HG02610 (cell line): ENCODE results near the gene MYRIP.
"Not testable (repeated sequence)": the region's sequence is repeated elsewhere in the genome, so short reads cannot be mapped to it uniquely, and the experiment has no call there.

Experiments
- ATAC-seq: cut with Tn5 transposase; IDR thresholded peaks from one replicate; pipeline ENCODE4 v1.9.1; 2021; ENCODE audit warnings: mild to moderate bottlenecking, moderate library complexity; ENCODE audit not compliant: unreplicated experiment

Gene MYRIP

DNA sequence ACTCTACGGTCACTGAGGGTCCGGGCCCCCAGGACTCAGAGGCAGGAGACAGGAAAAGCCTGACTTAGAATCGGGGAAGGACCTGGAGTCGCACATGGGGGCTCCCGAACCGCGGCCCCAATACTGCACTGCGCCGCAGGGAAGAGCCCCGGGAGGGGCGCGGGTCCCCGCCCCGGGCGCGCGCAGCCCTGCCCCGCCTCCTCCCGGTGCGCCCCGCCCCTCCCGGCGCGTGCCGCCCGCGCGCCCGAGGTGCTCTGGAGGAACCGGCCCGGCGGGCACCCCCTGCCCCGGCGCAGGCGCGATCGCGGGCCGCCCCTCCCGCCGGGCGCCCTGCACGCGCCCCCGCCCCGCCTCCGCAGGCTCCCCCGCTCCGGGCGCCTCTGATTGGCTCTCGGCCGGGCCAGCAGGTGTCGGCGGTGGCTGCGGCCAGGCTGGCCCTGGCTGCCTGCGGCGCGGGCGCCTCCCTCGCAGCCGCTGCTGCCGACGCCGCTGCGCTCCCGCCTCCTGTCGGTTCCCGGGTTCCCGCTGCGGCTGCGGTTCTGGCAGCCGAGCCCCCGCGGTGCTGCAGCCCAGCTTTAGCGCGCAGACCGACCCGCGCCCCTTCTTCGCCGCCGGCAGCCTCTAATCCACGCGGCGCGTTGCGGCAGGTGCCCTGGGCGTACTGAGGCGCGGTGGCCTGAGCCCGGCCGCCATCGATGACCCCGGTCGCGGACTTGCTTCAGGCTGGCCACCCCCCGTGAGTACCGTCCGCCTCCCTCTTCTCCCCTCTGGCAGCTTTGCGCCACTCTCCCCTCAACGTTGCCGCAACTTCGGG lies at the start of gene MYRIP:
Gene MYRIP, plus strand, starts transcription at position 429 of the 814 bp plus-strand sequence. CDS start 91,208 bp downstream, outside the sequence.
- ATAC-seq = peak; percentile 51

DNA sequence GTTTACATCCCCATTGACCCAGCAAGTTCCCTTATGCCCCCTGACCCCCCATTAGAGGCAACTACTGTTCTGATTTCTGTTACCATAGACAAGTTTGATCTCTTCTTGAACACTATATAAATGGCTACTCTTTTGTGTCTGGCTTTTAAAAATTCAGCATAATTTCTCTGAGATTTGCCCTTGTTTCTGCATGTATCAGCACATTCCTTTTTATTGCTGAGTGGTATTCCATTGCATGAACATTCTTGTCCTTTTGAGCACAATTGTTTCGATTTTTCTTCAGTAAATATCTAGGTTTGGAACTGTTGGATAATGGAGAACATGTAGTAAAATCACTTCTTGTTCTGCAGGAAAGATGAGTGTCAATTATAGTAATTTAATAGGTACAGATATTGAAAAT lies 49.1 kb upstream of the MYRIP start:
- ATAC-seq = no peak

DNA sequence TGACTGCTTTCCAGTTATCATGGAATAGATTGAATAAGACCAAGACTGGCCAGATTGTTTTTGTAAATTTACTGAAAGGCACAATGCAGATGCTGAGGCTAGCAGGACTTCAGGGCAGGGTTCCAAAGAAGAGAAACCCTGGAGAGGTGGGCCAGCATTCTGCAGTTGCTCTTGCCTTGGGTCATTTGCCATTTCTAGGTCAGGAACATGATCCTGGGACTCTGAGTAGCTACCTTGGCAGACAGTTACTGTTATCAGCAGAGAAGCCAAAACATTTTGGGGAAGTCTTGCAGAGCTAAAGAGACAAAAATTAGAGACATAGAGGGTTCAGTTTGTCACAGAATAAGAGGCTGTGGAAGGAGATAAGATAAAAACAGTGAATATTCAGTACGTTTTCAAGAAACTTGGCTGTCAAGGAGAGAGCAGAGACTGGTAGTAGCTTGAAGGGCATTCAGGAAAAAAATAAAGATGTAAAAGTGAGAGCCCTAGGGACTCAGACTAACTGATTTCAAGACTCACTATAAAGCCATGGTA lies 46.8 kb upstream of the MYRIP start:
- no peak for ATAC-seq

DNA sequence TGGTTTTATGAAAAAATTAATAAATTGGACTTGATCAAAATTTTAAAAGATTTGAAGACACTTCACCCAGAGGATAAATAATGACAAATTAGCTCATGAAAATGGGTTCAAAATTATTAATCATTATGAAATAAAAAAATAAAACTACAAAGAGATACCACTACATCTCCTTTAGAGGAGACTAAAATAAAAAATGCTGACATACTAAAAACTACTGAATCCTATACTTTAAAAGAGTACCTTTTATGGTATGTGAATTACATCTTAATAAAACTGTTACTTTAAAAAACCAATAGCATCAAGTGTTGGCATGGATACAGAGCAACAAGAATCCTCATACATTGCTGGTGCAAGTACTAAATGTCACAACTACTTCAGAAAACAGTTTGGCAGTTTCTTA lies 46.0 kb upstream of the MYRIP start:
- no peak for ATAC-seq

DNA sequence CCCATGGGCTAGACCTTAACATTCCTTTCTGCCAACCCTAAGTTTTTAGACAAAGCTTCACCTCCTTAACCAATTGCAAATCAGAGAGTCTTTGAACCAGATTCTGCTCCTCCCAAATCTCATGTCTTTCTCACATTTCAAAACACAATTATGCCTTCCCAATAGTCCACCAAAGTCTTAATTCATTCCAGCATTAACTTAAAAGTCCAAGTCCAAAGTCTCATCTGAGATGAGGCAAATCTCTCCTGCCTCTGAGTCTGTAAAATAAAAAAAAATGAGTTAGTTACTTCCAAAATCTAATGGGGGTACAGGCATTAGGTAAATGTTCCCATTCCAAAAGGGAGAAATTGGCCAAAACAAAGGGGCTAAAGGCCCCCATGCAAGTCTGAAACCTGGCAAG lies 43.8 kb upstream of the MYRIP start:
- no peak for ATAC-seq

DNA sequence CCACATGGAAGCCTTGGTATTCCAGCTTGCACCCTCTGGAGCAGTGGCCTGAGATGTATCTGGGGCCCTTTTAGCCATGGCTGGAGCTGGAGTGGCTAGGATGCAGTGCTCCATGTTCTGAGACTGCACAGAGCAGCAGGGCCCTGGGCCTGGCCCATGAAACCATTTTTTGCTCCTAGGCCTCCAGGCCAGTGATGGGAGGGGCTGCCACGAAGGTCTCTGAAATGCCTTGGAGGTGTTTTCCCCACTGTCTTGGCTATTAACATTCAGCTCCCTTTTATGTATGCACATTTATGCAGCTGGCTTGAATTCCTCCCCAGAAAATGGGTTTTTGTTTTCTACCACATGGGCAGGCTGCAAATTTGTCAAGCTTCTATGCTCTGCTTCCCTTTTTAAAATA lies 43.0 kb upstream of the MYRIP start:
- ATAC-seq = no peak

DNA sequence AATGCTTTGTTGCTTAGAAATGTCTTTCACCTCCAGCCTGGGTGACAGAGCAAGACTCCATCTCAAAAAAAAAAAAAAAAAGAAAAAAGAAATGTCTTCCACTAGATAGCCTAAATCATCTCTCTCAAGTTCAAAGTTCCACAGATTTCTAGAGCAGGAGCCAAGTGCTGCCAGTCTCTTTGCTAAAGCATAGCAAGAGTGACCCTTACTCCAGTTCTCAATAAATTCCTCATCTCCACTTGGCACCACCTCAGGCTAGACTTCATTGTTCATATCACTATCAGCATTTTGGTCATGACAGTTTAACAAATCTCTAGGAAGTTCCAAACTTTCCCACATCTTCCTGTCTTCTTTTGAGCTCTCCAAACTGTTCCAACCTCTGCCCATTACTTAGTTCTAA lies 42.5 kb upstream of the MYRIP start:
- not testable (repeated sequence) for ATAC-seq

DNA sequence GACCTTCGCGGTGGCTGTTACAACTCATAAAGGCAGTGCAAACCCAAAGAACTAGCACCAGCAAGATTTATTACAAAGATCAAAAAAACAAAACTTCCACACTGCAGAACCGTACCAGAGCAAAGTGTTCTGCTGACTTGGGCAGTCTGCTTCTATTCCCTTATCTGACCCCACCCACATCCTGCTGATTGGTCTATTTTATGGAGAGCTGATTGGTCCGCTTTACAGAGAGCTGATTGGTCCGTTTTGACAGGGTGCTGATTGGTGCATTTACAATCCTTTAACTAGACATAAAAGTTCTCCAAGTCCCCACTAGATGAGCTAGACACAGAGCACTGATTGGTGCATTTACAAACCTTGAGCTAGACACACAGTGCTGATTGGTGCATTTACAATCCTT lies 31.2 kb upstream of the MYRIP start:
- ATAC-seq = not testable (repeated sequence)

DNA sequence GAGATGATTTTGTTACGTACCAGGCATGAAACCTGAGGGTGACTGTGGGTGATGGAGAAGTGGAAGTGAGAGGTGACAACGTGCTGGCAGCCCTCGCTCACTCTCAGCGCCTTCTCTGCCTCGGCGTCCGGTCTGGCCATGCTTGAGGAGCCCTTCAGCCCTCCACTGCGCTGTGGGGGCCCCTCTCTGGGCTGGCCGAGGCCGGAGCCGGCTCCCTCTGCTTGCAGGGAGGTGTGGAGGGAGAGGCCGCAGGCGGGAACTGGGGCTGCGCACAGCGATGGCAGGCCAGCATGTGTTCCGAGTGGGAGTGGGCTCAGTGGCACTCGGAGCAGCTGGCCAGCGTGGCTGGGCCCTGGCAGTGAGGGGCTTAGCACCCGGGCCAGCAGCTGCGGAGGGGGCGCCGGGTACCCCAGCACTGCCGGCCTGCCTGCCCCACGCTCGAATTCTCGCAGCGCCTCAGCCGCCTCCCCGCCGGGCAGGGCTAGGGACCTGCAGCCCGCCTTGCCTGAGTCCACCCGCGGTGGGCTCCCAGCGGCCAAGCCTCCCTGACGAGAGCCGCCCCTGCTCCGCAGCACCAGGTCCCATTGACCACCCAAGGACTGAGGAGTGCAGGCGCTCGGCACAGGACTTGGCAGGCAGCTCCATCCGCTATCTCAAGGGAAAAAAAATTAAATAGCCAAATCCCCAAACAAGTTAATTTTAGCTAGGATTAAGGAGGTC lies 29.7 kb upstream of the MYRIP start:
- no peak for ATAC-seq

DNA sequence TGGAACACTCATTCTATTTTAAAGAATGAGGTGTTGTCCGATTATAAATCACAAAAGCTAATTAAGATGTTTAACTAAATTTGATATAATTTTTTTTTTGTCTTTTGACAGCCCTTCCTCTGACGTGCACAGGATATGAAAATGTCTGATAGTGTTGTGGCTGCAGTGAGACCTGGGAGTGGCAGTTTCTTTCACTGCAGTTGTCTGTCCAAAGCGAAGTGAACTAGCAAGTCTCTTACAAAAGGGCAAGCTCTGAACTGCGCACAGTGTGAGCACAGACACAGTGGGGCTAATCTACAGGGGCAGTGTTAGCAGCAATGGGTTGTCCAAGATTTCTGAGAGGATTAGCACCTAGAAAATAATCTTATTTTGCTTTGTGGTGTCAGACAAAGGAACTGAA lies 29.1 kb upstream of the MYRIP start:
- ATAC-seq = no peak

DNA sequence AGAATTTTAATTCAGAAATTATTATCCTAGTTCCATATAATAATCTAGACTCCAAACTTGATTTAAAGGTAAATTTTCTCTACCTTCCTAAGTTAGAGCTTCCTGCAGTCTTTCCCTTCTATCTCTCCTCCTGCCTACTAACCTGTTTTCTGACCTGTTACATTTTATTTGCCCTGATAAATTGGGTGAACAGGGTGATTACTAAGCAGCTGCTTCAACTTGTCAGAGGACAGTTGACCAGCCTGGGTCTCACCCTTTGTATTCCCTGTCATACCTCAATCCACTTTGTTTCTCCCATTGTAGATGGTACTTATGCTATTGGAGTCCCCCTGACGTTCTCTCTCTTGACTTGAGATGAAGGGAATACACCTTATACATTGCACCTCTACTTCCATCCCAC lies 28.4 kb upstream of the MYRIP start:
- ATAC-seq = no peak

DNA sequence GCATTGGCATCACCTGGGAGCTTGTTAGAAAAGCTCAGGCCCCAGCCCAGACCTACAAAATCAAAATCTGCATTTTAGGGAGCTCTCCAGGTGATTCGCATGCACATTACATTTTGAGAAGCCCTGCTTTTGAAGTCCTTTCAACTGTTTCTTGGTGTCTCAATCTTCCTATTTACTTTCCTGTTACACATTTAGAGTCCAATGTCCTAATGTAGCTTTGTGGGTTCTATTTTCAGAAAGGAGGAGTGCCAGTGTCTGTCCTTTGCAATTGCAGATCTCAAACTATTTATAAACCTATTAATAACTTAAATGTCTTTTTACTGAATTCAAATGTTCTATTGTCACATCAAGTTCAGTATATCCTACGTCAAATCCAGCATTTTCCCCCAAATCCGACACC lies 27.8 kb upstream of the MYRIP start:
- no peak for ATAC-seq

DNA sequence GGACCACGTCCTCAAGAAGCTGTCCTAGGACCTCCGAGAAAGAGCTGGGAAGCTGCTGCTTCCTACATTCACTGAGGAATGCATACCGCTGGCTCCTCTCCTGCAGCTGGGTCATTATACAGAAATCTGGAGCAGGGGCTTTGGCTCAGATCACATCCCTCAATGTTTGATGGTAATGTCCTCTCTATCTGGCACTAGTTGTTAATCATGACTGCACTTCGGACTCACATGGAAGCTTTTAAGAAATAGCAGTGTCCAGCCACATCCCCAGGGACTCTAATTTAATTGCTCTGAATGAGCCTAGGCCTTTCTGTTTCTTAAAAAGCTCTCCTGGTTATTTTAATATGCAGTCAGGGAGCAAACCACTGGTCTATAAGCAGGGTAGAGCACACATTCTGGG lies 25.7 kb upstream of the MYRIP start:
- no peak for ATAC-seq

DNA sequence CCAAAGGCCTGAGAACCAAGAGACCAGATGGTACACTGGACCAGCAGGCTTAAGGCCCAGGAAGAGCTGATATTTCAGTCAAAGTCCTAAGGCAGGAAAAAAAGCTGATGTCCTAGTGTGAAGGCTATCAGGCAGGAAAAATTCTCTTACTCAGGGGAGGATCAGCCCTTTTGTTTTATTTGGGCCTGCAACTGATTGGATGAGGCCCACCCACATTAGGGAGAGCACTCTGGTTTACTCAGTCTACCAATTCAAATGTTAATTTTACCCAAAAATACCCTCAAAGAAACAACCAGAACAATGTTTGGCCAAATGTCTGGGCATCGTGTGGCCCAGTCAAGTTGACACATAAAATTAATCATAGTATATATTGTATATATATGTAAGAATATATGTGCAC lies 24.5 kb upstream of the MYRIP start:
- no peak for ATAC-seq

DNA sequence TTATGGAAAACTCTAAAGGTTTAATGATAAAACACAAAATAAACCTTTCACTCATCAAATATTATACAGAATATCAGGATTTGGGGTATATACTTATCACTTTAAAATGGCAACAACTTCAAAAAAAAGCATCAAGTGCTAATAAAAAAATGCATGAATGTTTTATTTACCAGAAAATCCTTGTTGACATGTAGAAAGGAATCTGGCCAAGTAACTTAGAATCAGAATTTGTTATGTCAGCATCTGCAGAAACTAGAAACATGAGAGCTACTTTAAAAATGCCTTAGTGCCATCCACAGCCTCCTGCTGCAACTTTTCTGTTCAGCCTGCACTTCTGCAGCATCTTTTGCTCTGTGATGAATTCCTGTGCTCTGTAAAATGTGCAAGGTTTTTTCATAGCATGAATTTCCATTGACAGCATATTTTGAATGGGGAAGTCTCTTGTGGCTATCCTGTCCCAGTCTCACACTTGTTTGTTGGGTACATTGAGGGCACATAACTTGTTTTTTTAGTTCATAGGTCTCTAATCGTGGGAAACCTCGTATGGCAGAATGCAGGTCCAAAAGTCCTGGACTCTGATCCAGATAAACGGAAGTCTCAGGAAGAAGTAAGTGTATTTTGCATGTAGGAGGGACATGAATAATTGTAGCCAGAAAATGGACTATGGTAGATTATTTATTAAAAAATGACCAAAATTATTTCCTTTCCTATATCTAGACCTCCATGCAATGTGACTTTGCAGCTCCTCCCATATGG lies 21.1 kb upstream of the MYRIP start:
- ATAC-seq = no peak

DNA sequence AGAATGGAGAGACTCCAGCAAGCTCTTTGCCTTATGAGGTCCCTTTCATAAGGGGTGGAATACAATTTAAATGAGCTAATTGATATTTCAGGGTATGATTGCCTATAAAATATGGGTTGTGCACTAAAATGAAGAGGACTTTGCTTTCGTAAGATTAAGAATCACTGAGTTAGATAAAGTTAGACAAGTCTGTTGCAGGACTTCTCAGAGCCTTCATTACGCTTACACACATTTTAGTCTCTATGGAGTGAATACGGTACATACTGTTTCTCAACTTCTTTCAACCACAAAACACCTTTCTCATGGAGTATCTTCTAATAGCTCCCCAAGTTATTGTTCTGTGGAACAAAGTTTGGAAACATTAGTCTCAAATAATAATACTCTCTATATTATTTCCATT lies 17.8 kb upstream of the MYRIP start:
- ATAC-seq = no peak

DNA sequence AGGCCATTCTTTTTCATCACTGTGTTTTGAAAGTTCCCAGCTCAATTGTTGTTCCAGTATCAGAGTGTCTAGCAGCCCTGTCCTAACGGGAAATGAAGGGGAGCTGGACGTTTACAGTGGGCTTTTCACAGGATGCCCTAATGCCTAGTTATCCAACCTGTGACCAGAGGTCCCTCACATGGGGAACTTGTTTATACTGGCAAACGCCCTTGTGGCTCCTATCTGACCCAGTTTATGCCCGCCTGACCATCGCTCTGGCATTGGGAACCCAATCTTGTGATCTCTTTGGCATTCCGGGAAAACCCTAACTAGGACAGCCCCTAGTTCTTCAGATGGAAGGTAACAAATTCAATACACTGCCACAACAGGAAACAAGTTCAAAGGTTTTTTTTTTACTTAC lies 14.5 kb upstream of the MYRIP start:
- ATAC-seq = no peak

DNA sequence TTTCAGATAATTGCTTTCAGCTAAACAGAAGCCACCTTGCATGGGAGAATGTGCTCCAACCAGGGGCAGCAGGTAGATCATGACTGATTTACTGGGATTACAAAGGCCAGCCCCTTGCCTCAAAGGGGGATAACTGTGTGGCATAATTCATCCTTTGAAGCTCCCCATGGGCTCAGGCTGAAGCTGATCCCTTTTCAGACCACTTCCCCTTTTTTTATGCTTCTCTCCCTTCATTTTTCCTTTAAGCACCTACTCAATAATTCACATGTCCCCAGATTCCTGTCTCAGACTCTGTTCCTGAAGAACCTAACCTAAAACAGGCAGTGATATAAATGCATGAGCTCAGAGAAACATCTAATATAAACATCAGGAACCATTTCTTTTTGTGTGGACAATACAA lies 8.2 kb upstream of the MYRIP start:
- ATAC-seq = no peak

DNA sequence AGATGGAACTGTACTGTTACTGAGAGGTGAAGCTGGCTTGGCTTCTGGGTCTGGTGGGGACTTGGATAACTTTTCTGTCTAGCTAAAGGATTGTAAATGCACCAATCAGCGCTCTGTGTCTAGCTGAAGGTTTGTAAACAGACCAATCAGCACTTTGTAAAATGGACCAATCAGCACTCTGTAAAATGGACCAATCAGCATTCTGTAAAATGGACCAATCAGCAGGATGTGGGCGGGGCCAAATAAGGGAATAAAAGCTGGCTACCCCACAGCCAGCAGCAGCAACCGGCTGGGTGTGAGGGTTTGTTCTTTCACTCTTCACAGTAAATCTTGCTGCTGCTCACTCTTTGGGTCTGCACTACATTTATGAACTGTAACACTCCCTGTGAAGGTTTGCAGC lies 6.9 kb upstream of the MYRIP start:
- not testable (repeated sequence) for ATAC-seq

DNA sequence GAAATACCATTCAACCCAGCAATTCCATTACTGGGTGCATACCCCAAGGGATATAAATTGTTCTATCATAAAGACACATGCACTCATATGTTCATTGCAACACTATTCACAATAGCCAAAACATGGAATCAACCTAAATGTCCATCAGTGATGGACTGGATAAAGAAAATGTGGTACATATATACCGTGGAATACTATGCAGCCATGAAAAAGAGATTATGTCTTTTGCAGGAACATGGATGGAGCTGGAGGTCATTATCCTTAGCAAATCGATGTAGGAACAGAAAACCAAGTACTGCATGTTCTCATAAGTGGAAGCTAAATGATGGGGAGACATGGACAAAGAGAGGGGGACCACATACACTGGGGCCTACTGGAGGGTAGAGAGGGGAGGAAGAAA lies 5.5 kb upstream of the MYRIP start:
- no peak for ATAC-seq

DNA sequence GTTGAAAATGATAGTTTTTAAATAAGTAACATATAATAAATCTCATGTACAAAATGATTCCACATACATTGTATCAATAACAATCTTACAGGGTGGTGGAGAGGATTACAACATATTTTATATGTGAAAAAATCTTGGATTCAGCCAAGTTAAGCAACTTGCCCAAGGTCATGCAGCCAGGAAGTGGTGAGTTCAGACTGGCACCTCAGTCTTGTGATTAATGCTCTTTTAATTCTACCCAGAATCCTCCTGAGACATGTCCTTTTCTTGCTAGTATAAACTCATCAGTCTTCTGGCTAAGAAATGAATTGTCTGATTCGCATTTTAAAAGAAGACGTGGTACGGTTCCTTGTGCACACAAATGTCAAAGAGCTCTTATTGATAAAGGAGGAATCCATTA lies 4.5 kb upstream of the MYRIP start:
- no peak for ATAC-seq
